Stimulated activated CD8-positive, alpha-beta memory T cell treated with anti-CD3 and anti-CD28 coated beads, Interleukin-4, amount 100 ng/mL, for 4 hours (primary cell): Measurements from ENCODE around the gene TNFSF11.

ENCODE experiments used
- DNase-seq, 2 donors: peaks; one replicate each; pipeline ENCODE4 v3.0.0-alpha.2; 2020; ENCODE audit warnings: low read depth in 2 of 2, low spot score in 1 of 2

The TNFSF11 gene

DNA sequence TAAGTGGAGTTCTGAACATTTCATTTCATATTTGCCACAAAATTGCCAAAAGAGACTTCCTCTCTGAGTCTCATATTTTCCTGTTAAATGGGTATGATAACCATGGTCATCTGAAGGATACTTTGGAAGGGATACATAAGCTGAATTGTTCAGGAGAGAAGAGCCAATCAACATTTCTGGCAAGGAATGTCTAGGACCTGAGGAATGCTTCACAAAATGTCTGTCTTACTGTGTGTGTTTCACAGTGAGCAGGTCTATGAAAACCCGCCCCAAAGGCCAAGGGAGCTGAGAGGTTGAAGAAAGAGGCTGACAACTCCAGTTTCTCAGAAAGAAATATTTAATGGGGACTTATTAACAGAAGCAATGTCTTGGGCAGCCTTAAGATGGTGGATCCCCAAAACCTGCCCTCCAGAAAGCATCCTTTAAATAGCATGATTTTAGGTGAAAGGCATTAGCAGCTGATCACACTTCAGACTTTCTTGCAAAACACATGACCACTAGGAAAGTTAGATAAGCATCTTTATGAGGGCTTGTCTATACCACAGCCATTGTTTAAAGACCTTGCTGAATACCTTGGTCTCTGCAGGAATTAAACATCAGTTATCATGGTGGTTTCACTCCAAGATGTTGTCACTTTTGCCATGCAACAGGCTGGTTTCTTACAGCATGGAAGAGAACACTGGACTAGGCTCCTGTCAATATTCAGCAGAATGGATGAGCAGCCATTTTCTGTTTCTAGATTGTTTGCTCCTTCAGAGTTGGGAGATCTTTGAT is 78.9 kb downstream of the TNFSF11 start:
- no peak for DNase-seq

DNA sequence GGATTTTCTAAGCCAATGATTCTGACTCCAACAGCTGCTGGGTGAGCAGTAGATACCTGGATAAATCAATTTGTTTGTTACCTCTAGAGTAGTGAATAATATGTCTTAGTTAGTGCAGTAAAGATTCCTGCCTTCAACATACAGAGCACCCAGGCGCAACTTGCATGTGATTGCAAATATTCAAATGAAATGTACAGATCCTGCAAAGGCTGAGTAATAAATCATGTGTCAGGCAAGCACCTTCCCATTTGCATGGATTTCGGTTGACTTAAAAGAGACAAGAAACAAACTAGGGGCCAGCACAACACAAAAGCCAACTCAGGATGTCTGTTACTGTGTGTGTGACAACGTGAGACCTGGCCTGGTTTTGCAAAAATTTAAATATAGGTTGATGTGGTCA is 79.7 kb downstream of the TNFSF11 start:
- DNase-seq = no peak

DNA sequence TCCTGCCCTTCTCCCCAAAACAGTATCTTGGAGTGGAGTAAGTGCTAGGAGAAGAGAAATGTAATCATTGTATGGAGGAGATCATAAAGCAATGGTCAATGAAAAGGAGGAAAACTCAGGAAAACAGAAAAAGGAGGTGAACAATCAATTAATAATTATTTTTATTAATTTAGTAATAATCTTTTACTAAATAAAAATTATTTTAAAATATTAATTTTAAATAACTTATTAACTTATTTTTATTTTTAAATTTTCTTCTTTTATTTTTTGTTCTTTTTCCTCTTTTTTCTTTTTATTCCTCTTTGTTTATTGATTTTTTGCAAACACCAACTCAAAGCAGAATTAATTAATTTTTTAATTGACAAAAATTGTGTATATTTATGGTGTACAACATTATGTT is 80.3 kb downstream of the TNFSF11 start:
- no peak for DNase-seq

DNA sequence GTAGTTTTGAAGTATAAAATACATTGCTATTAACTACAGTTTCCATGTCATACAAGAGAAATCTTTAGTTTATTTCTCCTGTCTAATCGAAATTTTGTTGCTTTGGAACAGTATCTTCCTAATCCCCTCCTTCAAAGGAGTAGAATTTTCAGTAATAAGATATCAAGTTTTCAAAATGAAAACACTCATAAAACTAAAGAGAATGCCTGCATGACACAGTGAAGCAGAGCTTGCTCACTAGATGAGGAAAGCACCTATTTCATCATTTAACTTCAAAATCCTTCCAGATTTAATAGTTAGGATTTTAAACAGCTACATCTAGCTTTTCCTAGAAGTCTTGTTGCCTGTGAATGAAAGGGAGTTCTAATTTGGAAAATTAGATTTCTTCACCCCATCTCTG is 80.8 kb downstream of the TNFSF11 start:
- no peak for DNase-seq

DNA sequence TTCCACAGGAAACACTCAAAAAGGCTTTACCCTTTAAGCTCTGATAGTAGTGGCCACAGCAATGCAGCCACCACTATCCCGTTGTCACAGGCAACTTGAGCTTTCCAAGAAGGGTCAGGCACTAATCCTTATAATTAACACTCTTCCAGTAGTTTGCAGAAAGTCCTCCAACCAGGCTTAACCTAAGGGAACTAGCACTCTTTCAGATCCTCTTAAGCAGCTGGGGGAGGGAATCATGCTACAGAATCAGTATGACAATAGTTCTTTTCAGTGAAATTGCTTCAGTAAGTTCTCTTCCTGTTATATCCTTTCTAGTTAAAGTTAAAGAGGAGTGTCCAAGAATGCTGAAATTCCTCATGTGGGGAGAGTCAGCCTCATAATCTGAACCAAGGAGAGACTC is 82.2 kb downstream of the TNFSF11 start:
- DNase-seq = no peak

DNA sequence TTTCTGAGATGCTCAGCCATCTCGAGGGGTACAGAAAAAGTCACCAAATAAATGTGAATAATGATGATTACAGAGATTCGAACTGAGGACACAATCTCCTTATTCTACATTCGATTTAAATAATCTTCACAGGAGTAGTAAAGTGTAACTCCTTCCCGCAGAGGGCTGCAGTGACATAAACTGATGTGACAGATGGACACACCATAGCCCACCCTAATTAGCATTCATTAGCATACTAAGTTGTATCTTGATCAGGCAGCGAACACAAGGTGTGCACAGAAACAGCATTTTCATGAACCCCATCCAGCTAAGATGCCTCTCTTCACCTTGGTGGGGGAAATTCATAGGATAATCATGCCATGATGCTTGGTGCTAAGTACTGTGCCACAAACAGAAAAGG is 83.0 kb downstream of the TNFSF11 start:
- DNase-seq = no peak
